HEK293 (cell line): ENCODE data around the gene CFI.

Experiments
- CTCF ChIA-PET: fragments of 350-600 bp; formaldehyde crosslinking; extraction: SDS; loops from one replicate; lab custom pipeline; 2021; ENCODE audit warnings: antibody characterized with exemption; lab: Yijun Ruan, JAX
- POLR2A ChIA-PET: fragments of 300-600 bp; formaldehyde crosslinking; extraction: SDS; loops from one replicate; lab custom pipeline; 2020; ENCODE audit warnings: antibody characterized with exemption, inconsistent platforms; lab: Yijun Ruan, JAX
- H3K27ac ChIP-seq: fragments of 200-500 bp; sonication (Bioruptor generic); 2 replicates; pipeline ENCODE4 v1.5.1; 2014; ENCODE audit warnings: low read depth, low read length, control low read depth, inconsistent platforms; ENCODE audit errors: extremely low read depth
- H3K36me3 ChIP-seq, 2 experiments: fragments of 200-500 bp in 1 of 2; sonication (Bioruptor generic) in 1 of 2; 1 replicate in 1 of 2; 2 replicates in 1 of 2; pipeline ENCODE4 v1.5.1; 2014 to 2017; ENCODE audit warnings: inconsistent platforms in 2 of 2, low read length in 2 of 2; ENCODE audit not compliant: control insufficient read depth in 2 of 2, insufficient read depth in 1 of 2
- H3K4me1 ChIP-seq: fragments of 200-500 bp; sonication (Bioruptor generic); 2 replicates; pipeline ENCODE4 v1.5.1; 2014; ENCODE audit warnings: mild to moderate bottlenecking, low read length, inconsistent platforms; ENCODE audit not compliant: control insufficient read depth, insufficient read depth
- H3K4me3 ChIP-seq: 2 replicates; pipeline ENCODE4 v1.5.1; 2011; ENCODE audit warnings: low read depth, mild to moderate bottlenecking, control low read depth, low read length, moderate library complexity
- H3K9me3 ChIP-seq: fragments of 200-500 bp; sonication (Bioruptor generic); 2 replicates; pipeline ENCODE4 v1.5.1; 2014; ENCODE audit warnings: low read depth, low read length, inconsistent platforms; ENCODE audit not compliant: control insufficient read depth, insufficient read depth
- CTCF ChIP-seq: fragments of 450-650 bp; formaldehyde crosslinking; IDR thresholded peaks from 2 replicates; pipeline ENCODE4 v1.5.1; 2016; ENCODE audit warnings: missing biosample characterization, missing genetic modification characterization
- HOXC10 ChIP-seq: sonication (generic); formaldehyde crosslinking; IDR thresholded peaks from 2 replicates; pipeline ENCODE4 v1.8.1; 2023; ENCODE audit warnings: mild to moderate bottlenecking, missing genetic modification reagents
- KLF8 ChIP-seq: fragments of 450-650 bp; formaldehyde crosslinking; IDR thresholded peaks from 2 replicates; pipeline ENCODE4 v1.5.1; 2016; ENCODE audit warnings: missing biosample characterization, missing genetic modification characterization
- OVOL3 ChIP-seq: fragments of 450-650 bp; formaldehyde crosslinking; IDR thresholded peaks from 2 replicates; pipeline ENCODE4 v1.5.1; 2016; ENCODE audit warnings: missing biosample characterization, missing genetic modification characterization
- PATZ1 ChIP-seq: fragments of 450-650 bp; formaldehyde crosslinking; IDR thresholded peaks from 2 replicates; pipeline ENCODE4 v1.5.1; 2016; ENCODE audit warnings: missing biosample characterization, missing genetic modification characterization
- PRDM1 ChIP-seq: fragments of 450-650 bp; formaldehyde crosslinking; IDR thresholded peaks from 2 replicates; pipeline ENCODE4; 2016; ENCODE audit warnings: missing biosample characterization, missing genetic modification characterization
- SETDB1 ChIP-seq: IDR thresholded peaks from one replicate; pipeline ENCODE4 v1.6.1; 2017; ENCODE audit warnings: mild to moderate bottlenecking, low read length, moderate library complexity, mixed read lengths; ENCODE audit not compliant: insufficient read length
- SP7 ChIP-seq: fragments of 450-650 bp; formaldehyde crosslinking; IDR thresholded peaks from 2 replicates; pipeline ENCODE4 v1.5.1; 2016; ENCODE audit warnings: missing biosample characterization, missing genetic modification characterization
- ZBTB20 ChIP-seq: fragments of 450-650 bp; formaldehyde crosslinking; IDR thresholded peaks from 2 replicates; pipeline ENCODE4 v1.5.1; 2016; ENCODE audit warnings: missing biosample characterization, missing genetic modification characterization
- ZFP37 ChIP-seq: fragments of 450-650 bp; formaldehyde crosslinking; IDR thresholded peaks from 2 replicates; pipeline ENCODE4 v1.5.1; 2016; ENCODE audit warnings: missing biosample characterization, missing genetic modification characterization
- ZNF10 ChIP-seq: fragments of 450-650 bp; formaldehyde crosslinking; IDR thresholded peaks from 2 replicates; pipeline ENCODE4 v1.5.1; 2017; ENCODE audit warnings: missing biosample characterization, missing genetic modification characterization
- ZNF121 ChIP-seq: fragments of 450-650 bp; formaldehyde crosslinking; IDR thresholded peaks from 2 replicates; pipeline ENCODE4 v1.5.1; 2016; ENCODE audit warnings: missing biosample characterization, missing genetic modification characterization
- ZNF132 ChIP-seq: fragments of 450-650 bp; formaldehyde crosslinking; IDR thresholded peaks from 2 replicates; pipeline ENCODE4 v1.5.1; 2017; ENCODE audit warnings: missing biosample characterization, missing genetic modification characterization, borderline replicate concordance
- ZNF175 ChIP-seq: fragments of 450-650 bp; formaldehyde crosslinking; IDR thresholded peaks from 2 replicates; pipeline ENCODE4 v1.5.1; 2016; ENCODE audit warnings: missing biosample characterization, missing genetic modification characterization
- ZNF211 ChIP-seq: fragments of 450-650 bp; formaldehyde crosslinking; IDR thresholded peaks from 2 replicates; pipeline ENCODE4 v1.5.1; 2016; ENCODE audit warnings: low read depth, missing biosample characterization, missing genetic modification characterization
- ZNF223 ChIP-seq: fragments of 450-650 bp; formaldehyde crosslinking; IDR thresholded peaks from 2 replicates; pipeline ENCODE4 v1.5.1; 2016; ENCODE audit warnings: missing biosample characterization, missing genetic modification characterization
- ZNF302 ChIP-seq: fragments of 450-650 bp; formaldehyde crosslinking; IDR thresholded peaks from 2 replicates; pipeline ENCODE4 v1.5.1; 2016; ENCODE audit warnings: missing biosample characterization, missing genetic modification characterization, low read depth
- ZNF366 ChIP-seq: fragments of 450-650 bp; formaldehyde crosslinking; conservative IDR thresholded peaks from 2 replicates; pipeline ENCODE4 v1.5.1; 2016; ENCODE audit warnings: missing biosample characterization, missing genetic modification characterization
- ZNF510 ChIP-seq: fragments of 450-650 bp; formaldehyde crosslinking; IDR thresholded peaks from 2 replicates; pipeline ENCODE4 v1.5.1; 2018; ENCODE audit warnings: mild to moderate bottlenecking, missing genetic modification characterization, missing biosample characterization; ENCODE audit not compliant: insufficient replicate concordance
- ZNF560 ChIP-seq: fragments of 450-650 bp; formaldehyde crosslinking; IDR thresholded peaks from 2 replicates; pipeline ENCODE4 v1.5.1; 2017; ENCODE audit warnings: missing biosample characterization, missing genetic modification characterization, borderline replicate concordance
- ZNF561 ChIP-seq: fragments of 450-650 bp; IDR thresholded peaks from 2 replicates; pipeline ENCODE4 v1.5.1; 2018; ENCODE audit warnings: missing biosample characterization, missing genetic modification characterization, borderline replicate concordance
- ZNF639 ChIP-seq: fragments of 450-650 bp; formaldehyde crosslinking; IDR thresholded peaks from 2 replicates; pipeline ENCODE4 v1.5.1; 2016; ENCODE audit warnings: missing biosample characterization, missing genetic modification characterization
- ZNF692 ChIP-seq: fragments of 450-650 bp; formaldehyde crosslinking; IDR thresholded peaks from 2 replicates; pipeline ENCODE4 v1.5.1; 2016; ENCODE audit warnings: missing biosample characterization, missing genetic modification characterization
- ZNF768 ChIP-seq: fragments of 450-650 bp; formaldehyde crosslinking; IDR thresholded peaks from 2 replicates; pipeline ENCODE4 v1.5.1; 2018; ENCODE audit warnings: missing biosample characterization, mild to moderate bottlenecking, missing genetic modification characterization
- ZSCAN16 ChIP-seq: fragments of 450-650 bp; formaldehyde crosslinking; IDR thresholded peaks from 2 replicates; pipeline ENCODE4 v1.5.1; 2016; ENCODE audit warnings: missing biosample characterization, missing genetic modification characterization

CFI gene

GRCh38 chr4:109798866-109799265 lies 2.9 kb downstream of the CFI start:
- ChIA-PET CTCF (no interaction called here), POLR2A (no interaction called here)
- TF ChIP-seq ZNF132 (tag by site-specific recombination) (no peak), ZNF560 (no peak), ZNF639 (tag by site-specific recombination) (no peak), CTCF (tag by site-specific recombination) (no peak), PRDM1 (tag by site-specific recombination) (no peak), ZNF561 (tag by site-specific recombination) (no peak), ZNF121 (no peak), ZNF211 (tag by site-specific recombination) (no peak), KLF8 (tag by site-specific recombination) (no peak), ZNF175 (tag by site-specific recombination) (no peak), ZNF366 (no peak), ZNF10 (tag by site-specific recombination) (no peak), SETDB1 (no peak), ZNF692 (tag by site-specific recombination) (no peak)
- Histone ChIP-seq H3K4me3 (no peak overlapping the region), H3K9me3 (no peaks in the 10 kb centered on the region), H3K36me3 (no peaks in the 10 kb centered on the region), H3K4me1 (no peaks in the 10 kb centered on the region), H3K27ac (no peak overlapping the region)

- CTCF ChIA-PET, result no interaction called here
- Histone ChIP-seq H3K4me1 (no peaks in the 10 kb centered on the region), H3K36me3 (no peaks in the 10 kb centered on the region), H3K4me3 (no peak overlapping the region)
- no peak for TF ChIP-seq ZNF768 (tag by site-specific recombination)
- TF ChIP-seq OVOL3, result no peak
- TF ChIP-seq SP7 (tag by site-specific recombination), result no peak
- no peak for TF ChIP-seq ZNF560
- TF ChIP-seq, all 188 proteins: peak for 0
- Histone ChIP-seq H3K27ac (no peak overlapping the region), H3K9me3 (no peaks in the 10 kb centered on the region)
- POLR2A ChIA-PET, result no interaction called here
Observed at GRCh38 chr4:109795059-109795458, 6.7 kb downstream of the CFI start.

GRCh38 chr4:109787807-109788206 lies 14.0 kb downstream of the CFI start:
- H3K36me3 ChIP-seq, result no peaks in the 10 kb centered on the region
- H3K9me3 ChIP-seq, result no peaks in the 10 kb centered on the region
- H3K4me1 ChIP-seq, result no peaks in the 10 kb centered on the region
- ChIA-PET POLR2A (no interaction called here), CTCF (no interaction called here)
- H3K4me3 ChIP-seq, result no peak overlapping the region
- no peak overlapping the region for H3K27ac ChIP-seq
- no peak for TF ChIP-seq ZNF302
- no peak for TF ChIP-seq ZBTB20 (tag by site-specific recombination)
- no peak for TF ChIP-seq ZSCAN16
- no peak for TF ChIP-seq PATZ1 (tag by site-specific recombination)
- TF ChIP-seq ZNF211 (tag by site-specific recombination), result no peak
- no peak for TF ChIP-seq ZNF223
- no peak for TF ChIP-seq ZNF121
- TF ChIP-seq ZNF510 (tag by site-specific recombination), result no peak
- no peak for TF ChIP-seq HOXC10 (CRISPR knock-in tag)
- no peak for TF ChIP-seq ZFP37
